ENCODE data around the gene USP48. TPM values are rescaled to one million over a fixed set of nuclear protein-coding genes. Genes with fewer than 3 reads are reported as not detected.
A peak's percentile ranks its signal among the peaks of the same experiment; 100 is the strongest.
"Not testable (repeated sequence)": the region's sequence is repeated elsewhere in the genome, so short reads cannot be mapped to it uniquely, and the experiment has no call there.

USP48 gene
- total RNA-seq, 1 experiment from 2014 or later: 57.3 TPM

DNA sequence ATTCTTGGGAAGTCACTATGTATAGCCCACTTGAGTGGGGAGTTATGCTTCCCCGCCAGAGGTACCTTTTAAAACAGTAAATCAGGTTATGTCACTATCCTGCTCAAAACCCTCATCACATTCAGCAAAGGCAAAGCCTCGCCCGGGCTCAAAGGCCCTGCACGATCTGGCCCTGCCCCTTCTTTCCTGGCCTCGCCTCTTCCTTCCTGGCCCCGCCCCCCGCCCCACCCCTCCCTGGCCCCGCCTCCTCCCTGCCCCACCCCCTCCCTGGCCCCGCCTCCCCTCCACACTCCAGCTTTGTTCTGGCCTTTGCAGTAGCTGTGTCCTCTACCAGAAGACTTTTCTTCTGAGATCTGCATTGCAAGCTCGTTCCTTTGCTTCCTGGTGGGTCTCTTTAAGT, 35.7 kb upstream of the USP48 start:
- in situ Hi-C loops (cut with HindIII; ENCODE audit: low pct_unique_long_range_greater_than_20kb, low sequenced_read_pairs): no loop called here
- DNase-seq (ENCODE audit: low read depth, low spot score): peak; percentile 41

DNA sequence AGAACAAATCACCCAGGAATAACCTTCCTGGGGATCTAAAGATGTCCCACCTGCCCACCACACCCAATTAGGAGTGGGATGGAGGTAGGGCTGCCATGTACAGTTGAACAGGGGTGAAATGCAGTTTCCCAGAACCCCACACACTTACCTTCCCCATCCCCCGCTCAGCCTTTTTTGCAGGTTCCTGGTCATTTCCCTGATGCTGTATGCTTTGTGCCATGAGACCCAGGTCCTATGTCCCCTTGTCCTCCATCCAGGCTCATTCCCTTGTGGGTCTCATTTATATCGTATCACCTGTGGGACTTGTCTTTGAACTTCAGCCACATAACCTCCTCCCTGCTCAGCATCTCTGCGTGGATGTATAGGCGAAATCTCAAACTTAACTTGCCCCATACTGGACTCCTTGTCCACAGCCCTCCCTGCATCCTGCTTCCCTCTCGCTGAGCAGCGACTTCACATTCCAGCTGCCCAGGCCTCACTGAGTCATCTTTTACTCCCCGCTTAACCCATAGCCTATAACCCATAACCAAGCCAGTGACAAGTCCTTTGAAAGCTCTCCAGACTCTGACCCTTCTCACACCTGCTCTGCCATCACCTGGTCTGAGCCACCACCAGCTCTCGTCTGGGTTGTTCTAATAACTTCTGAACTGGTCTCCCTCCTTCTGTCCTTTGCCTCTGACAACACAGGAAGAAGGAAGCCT, 33.8 kb upstream of the USP48 start:
- in situ Hi-C loops (cut with HindIII; ENCODE audit: low pct_unique_long_range_greater_than_20kb, low sequenced_read_pairs): no loop called here
- DNase-seq (ENCODE audit: low read depth, low spot score): no peak

DNA sequence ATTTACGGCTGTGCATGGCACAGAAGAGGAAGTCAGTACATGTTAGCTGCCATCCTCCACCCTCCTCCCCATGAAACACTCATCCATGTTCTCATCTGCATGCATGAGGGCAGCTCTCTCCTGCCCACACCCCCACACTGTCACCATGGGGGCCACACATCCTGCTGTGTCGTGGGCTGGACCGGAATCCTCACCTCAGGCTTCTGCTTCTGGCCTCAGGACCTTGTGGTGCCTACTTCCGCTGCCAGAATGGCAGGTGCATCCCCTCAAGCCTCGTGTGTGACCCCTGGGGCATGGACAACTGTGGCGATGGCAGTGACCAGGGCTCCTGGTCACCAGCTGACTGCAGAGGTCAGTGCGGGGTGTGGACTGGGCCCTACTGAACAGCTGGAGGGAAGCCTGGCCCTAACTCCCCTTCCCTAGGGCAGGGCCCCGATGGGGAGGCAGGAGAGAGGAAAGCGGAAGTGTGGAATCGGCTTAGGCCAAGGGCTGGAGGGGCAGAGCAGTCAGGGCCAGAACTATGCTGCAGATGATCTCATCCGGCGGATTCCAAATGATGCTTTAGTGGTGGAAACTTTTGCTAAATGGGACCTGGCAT, 32.9 kb upstream of the USP48 start:
- in situ Hi-C loops (cut with HindIII; ENCODE audit: low pct_unique_long_range_greater_than_20kb, low sequenced_read_pairs): no loop called here
- DNase-seq (ENCODE audit: low read depth, low spot score): no peak

DNA sequence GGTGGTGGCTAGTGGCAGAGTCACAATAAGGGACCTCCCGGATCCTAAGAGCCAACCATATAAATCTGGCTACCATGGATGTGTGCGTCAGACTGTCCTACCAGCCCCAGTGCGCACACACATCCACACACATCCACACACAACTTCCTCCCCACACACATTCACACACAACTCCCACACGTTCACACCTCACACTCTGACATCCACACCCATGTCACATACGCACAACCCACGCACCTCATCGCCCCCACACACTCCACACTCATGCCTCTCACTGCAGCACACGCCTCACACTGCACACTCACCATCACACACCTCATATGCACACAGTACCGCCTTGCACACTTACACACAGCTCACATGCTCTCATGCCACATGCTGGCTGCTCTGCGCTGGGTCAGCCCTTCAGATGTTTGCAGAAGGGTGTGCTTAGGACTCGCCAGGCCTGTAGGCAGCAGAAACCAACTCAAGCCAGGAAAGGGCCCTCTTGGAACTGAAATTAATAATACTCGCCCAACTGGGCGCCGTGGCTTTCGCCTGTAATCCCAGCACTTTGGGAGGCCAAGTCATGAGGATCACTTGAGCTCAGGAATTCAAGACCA, 32.1 kb upstream of the USP48 start:
- in situ Hi-C loops (cut with HindIII; ENCODE audit: low pct_unique_long_range_greater_than_20kb, low sequenced_read_pairs): no loop called here
- no peak for DNase-seq (ENCODE audit: low read depth, low spot score)

DNA sequence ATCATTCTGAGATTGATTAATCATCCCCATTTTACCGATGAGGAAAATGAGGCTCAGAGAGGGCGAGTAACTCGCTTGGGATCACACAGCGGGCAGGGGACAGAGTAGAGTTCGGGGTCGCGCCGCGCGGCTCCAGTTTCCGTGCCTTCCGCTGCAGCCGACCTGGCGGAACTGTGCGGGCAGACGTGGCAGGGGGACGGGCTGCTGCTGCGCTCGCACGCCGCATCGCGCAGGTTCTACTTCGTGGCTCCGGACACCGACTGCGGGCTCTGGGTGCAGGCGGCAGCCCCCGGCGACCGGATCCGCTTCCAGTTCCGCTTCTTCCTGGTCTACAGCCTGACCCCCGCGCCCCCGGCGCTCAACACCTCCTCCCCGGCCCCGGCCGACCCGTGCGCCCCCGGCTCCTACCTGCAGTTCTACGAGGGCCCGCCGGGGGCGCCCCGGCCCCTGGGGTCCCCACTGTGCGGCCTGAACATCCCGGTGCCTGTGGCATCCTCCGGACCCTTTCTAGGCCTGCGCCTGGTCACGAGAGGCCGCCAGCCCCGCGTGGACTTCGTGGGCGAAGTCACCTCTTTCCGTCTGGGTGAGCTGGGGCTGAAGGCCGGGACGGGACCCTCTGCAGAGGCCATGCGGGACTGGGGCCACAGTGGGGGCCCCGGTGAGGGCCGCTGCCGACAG, 31.4 kb upstream of the USP48 start:
- DNase-seq (ENCODE audit: low read depth, low spot score): no peak
- in situ Hi-C loops (cut with HindIII; ENCODE audit: low pct_unique_long_range_greater_than_20kb, low sequenced_read_pairs): no loop called here

DNA sequence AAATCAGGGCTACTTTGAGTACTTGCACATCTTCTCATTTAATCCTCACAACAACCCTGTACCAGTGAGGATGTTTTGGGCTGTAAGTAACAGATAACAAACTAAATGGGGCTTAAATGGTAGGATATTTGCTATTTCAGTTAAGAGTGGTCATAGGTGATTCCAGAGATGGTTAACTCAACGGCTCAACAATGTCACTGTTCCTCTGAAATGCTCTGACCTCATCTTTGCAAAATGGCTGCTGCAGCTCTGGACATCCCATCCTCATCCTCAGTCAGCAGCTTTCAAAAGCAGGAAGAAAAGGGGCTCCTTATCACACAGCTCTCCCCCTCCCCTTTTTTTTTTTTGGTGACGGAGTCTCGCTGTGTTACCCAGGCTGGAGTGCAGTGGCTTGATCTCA, 30.6 kb upstream of the USP48 start:
- no peak for DNase-seq (ENCODE audit: low read depth, low spot score)
- in situ Hi-C loops (cut with HindIII; ENCODE audit: low pct_unique_long_range_greater_than_20kb, low sequenced_read_pairs): no loop called here

DNA sequence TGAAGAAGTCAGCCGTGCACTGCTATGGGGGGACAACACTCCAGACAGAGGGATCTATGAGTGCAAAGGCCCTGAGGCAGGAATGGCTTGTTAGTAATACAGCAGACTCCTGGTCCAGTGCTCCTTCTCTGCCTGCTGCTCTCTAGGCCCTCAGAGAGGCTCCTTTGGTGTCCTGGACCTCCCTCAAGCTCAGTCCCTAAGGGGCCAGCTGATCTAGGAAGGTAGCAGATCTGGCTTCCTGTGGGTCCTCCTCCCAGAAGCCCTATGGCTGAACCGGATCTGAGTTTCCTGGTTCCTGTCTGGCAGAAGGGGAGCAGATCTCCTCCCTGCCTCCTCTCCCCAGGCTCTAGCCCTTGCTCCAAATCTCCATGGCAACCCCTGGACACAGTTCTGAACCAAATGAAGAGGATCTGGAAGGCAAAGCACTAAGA, 28.9 kb upstream of the USP48 start, which contains the start of gene LDLRAD2:
LDLRAD2 (plus strand) TSS at position 391 of the 431 bp plus-strand sequence. CDS start 187 bp downstream, outside the sequence.
- no peak for DNase-seq (ENCODE audit: low read depth, low spot score)
- in situ Hi-C loops (cut with HindIII; ENCODE audit: low pct_unique_long_range_greater_than_20kb, low sequenced_read_pairs): no loop called here

DNA sequence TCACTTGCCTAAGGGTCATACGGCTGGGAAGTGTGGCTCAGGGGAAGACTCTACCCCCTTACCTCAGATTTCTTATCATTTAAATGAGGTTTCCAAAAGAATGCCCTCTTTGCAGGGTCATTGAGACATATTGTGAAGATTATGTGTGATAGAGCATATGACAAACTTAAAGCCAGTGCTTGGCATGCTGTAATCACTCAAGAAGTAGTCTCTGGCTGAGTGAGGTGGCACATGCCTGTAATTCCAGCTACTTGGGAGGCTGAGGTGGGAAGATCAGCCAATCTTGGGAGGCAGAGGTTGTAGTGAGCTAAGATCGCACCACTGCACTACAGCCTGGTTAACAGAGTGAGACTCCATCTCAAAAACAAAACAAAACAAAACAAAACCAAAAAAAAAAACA, 21.6 kb upstream of the USP48 start:
- DNase-seq (ENCODE audit: low read depth, low spot score): no peak
- in situ Hi-C loops (cut with HindIII; ENCODE audit: low pct_unique_long_range_greater_than_20kb, low sequenced_read_pairs): no loop called here

DNA sequence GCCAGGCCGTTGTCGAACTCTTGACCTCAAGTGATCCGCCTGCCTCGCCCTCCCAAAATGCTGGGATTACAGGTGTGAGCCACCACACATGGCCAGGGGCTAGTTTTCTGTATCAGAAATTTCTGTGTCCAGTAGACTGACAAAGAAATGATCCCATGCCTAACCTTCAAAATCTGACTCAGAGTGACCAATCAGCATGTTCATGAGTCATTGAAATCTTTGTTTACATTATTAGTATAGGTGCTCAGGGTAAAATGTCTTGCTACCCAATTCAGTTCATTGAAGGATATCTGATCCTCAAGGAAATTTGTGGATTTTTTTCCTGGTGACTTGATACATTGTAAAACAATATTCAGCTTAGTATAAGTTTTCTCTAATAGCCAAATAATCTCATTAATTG, 18.2 kb upstream of the USP48 start:
- in situ Hi-C loops (cut with HindIII; ENCODE audit: low pct_unique_long_range_greater_than_20kb, low sequenced_read_pairs): no loop called here
- no peak for DNase-seq (ENCODE audit: low read depth, low spot score)

DNA sequence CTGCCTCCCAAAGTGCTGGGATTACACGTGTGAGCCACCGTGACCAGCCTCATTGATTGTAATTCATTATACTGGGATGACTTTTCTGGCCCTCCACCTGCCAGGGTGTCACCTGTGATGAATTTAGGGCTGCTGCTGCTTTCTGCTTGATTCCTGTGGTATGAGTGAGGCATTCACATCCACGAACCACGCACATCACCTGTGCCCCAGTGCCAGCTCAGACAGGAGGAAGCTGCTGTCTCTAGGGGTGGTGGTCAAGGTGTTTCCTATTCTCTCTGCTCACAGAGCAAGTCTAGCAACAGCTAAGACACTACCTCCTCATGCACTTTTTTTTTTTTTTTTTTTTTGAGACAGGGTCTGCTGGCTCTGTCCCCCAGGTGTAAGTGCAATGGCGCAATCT, 16.8 kb upstream of the USP48 start:
- no peak for DNase-seq (ENCODE audit: low read depth, low spot score)
- in situ Hi-C loops (cut with HindIII; ENCODE audit: low pct_unique_long_range_greater_than_20kb, low sequenced_read_pairs): no loop called here

DNA sequence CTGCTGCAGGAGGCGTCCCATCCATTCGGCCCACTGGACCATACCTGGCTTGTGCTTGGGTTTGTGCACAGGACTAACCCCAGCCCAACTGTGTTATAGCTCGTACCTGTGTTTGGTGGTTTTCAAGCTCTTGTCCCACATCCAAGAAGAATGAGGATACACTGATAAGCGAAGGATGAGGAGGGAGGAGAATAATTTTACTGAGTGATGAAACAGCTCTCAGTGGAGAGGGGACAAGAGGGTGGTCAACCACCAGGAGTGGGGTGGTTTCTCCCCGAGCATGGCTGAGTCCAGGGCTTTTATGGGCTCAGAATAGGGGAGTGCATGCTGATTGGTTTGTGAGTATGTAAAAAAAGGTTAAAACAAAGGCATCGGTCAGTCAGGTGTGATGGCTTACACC, 12.1 kb upstream of the USP48 start:
- in situ Hi-C loops (cut with HindIII; ENCODE audit: low pct_unique_long_range_greater_than_20kb, low sequenced_read_pairs): no loop called here
- no peak for DNase-seq (ENCODE audit: low read depth, low spot score)

DNA sequence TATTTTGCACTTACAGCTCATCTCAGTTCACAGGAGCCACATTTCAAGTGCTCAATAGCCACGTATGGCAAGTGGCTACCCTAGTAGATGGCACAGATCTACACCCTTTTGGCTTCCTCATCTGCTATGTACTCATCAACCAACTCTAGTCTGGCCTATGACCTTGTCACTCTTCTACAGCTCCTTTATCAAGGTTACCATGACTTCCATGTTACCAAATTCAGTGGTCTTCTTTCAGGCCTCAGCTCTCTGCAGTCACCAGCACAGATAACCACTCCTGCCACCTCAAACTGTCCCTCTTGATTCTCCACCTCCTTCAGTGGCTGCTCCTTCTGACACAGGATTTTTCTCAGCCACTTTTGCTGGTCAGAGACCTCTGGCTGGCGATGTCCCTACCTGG, 11.7 kb upstream of the USP48 start:
- no peak for DNase-seq (ENCODE audit: low read depth, low spot score)

DNA sequence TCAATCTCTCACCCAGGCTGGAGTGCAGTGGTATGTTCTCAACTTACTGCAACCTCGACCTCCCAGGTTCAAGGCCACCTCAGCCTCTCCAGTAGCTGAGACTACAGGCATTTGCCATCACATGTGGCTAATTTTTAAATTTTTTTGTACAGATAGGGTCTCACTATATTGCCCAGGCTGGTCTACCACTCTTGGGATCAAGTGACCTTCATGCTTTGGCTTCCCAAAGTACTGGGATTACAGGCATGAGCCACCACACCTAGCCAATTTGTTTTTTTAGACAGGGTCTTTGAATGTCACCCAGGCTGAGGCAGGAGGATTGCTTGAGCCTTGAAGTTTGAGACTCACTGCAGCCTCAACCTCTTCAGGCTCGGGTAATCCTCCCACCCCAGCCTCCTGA, 10.2 kb upstream of the USP48 start:
- DNase-seq (ENCODE audit: low read depth, low spot score): no peak
- in situ Hi-C loops (cut with HindIII; ENCODE audit: low pct_unique_long_range_greater_than_20kb, low sequenced_read_pairs): no loop called here

More for the DNA sequence above, 11.7 kb upstream of the USP48 start:
- in situ Hi-C loops (cut with HindIII; ENCODE audit: low pct_unique_long_range_greater_than_20kb, low sequenced_read_pairs): no loop called here

DNA sequence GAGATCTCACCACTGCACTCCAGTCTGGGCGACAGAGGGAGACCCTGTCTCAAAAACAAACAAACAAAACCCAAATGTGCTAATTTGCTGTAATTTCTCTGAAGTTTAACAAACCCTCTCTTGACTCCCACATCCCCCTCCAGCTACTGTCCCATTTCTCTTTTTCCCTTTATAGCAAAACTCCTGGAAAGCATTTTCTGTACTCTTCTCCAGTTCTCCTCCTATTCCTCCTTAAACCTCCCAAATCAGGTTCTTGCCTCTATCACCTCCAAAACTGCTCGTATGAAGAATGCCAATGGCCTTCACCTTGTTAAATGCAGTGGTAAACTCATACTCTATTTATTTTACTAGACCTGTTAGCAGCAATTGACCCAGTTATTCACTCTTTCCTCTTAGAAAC, 3.7 kb upstream of the USP48 start:
- in situ Hi-C loops (cut with HindIII; ENCODE audit: low pct_unique_long_range_greater_than_20kb, low sequenced_read_pairs): no loop called here
- DNase-seq (ENCODE audit: low read depth, low spot score): no peak

DNA sequence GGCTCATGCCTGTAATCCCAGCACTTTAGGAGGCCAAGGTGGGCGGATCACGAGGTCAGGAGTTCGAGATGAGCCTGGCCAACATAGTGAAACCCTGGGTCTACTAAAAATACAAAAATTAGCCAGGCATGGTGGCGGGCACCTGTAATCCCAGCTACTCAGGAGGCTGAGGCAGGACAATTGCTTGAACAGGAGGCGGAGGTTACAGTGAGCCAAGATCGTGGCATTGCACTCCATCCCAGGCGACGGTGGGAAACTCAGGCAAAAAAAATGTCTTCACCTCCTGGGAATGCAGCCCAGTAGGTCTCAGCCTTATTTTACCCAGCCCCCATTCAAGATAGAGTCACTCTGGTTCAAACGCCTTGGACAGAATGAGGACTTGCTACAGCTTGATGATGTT, 2.8 kb upstream of the USP48 start:
- in situ Hi-C loops (cut with HindIII; ENCODE audit: low pct_unique_long_range_greater_than_20kb, low sequenced_read_pairs); DNase-seq (ENCODE audit: low read depth, low spot score): not testable (repeated sequence)

DNA sequence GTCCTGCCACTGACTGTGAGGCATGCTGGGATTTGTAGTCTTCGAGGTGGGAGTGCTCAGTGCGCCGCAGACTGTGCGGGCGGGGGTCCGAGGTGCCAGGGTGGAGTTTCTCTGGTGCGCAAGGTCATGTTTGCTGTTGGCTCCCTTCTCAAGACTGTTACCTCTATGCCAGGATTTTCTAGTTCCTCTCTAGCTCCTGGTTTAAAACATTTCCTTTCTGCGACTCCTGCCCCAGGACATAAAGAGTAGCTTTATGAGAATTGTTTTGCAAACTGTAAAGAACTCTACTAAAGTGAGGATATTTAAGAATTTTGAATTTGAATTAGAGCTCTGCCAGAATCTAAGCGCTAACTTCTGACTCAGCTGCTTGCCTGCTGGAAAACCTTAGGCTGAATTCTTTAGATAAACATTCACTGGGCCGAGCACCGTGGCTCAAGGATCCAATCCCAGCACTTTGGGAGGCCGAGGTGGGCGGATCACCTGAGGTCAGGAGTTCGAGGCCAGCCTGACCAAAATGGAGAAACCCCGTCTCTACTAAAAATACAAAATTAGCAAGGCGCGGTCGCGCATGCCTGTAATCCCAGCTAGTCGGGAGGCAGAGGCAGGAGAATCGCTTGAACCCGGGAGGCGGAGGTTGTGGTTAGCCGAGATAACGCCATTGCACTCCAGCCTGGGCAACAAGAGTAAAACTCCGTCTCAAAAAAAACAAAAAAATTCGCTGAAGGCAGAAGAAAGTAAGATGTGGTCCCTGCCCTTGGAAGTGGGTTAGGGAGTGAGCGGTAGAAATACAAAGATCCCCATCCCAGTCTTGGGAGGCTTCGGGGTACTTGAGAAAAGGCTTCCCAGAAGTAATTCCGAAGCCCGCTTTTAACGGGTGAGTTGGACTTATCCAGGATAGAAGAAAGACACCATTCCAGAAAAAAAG, 992 bp upstream of the USP48 start:
- in situ Hi-C loops (cut with HindIII; ENCODE audit: low pct_unique_long_range_greater_than_20kb, low sequenced_read_pairs): no loop called here
- no peak for DNase-seq (ENCODE audit: low read depth, low spot score)

DNA sequence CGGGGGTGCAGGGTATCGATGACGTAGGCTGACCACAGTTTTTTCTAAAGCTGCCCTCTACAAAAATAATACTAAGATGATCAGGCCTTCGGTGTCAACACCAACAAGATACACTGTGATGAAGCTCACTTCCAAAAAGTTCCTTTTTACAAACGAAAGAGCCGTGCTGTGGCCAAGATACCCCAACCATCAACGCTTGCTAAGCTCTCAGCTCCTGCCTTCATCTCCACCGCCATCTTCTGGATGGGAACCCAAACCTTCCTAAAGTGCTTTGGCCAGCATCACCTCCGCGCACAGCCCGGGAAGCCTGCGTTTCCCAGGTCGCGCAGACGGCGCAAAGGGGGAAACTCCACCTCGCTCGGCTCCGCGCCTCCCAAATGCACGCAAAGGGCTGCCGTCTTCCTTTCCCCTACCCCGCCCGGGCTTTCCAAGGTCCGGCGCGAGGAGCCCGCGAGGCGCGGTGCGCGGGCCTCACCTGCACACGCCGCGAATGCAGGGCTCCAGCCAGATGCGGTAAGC, 541 bp downstream of the USP48 start:
- in situ Hi-C loops (cut with HindIII; ENCODE audit: low pct_unique_long_range_greater_than_20kb, low sequenced_read_pairs): no loop called here
- peak; percentile 69 for DNase-seq (ENCODE audit: low read depth, low spot score)
